SKM-1 (cell line): ENCODE data around the gene RYK.
"Not testable (repeated sequence)": the region's sequence is repeated elsewhere in the genome, so short reads cannot be mapped to it uniquely, and the experiment has no call there.

Source experiments
- DNase-seq: peaks from one replicate; lab custom pipeline; 2025; ENCODE audit not compliant: unreplicated experiment; lab: John Stamatoyannopoulos, UW

The RYK gene

GRCh38 chr3:134250717-134251220 is at the start of gene RYK:
Gene RYK (minus strand): TSS chr3:134250859. CDS start chr3:134250654, 205 bp downstream.
- DNase-seq, result peak; percentile 46

DNA sequence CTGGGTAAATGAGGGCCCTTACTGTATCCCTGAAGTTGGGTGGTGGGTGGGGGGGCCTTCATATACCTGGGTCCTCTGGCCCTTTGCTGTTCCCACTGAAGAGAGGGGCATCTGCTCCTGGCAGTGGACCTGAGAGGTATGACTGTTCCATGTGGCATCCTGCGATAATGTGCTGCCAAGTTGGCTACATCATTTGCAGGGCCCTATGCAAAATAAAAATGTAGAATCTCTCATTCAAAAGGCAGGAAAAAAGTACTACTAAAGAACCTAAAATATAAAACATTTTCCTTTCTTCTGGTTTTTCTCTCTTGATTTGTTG is 49.2 kb upstream of the RYK start:
- no peak for DNase-seq

DNA sequence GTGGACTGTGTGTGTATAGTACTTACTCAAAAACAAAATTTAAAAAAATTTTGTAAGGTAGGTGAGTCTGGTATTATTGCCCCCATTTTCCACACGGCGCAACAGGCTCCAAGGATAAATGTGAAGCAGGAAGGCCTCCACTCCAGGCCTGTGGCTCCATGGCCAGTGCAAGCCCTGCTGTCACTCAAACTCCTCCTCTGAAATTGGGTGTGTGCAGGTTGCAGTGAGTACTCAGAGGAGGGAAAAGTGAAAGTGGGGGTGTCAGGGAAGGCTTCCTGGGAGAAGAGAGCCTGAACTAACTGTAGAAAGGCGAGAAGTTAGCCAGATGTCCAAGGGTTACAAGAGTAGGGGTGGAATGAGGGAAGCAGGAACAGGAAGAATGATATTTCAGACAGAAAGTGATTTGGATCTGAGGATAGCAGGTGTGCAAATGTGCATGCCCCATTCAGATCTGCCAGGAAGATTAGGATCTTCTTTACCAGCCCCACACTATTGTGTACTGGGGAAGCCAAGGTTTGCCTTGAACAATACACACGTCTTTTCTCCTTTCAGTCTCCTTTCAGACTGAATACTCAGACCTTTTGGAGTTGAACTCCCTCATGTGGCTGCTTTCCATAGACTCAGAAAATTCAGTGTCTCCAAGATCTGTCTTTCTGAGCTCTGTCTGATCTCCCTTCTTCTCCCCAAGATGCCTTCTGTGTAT is 48.7 kb upstream of the RYK start:
- DNase-seq, result no peak

- DNase-seq, result no peak
Observed at GRCh38 chr3:134298249-134298648, 47.6 kb upstream of the RYK start.

DNA sequence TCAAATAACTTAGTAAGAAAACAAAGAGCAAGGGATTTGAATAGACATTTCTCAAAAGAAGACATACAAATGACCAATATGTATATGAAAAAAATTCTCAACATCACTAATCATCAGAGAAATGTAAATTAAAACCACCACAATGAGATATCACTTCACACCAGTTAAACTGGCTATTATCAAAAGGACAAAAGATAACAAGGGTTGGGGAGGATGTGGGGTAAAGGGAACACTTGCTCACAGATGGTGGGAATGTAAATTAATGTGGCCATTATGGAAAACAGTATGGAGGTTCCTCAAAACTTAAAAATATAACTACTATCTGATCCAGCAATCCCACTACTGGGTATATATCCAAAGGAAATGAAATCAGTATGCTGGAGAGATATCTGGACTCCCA is 46.0 kb upstream of the RYK start:
- no peak for DNase-seq

DNA sequence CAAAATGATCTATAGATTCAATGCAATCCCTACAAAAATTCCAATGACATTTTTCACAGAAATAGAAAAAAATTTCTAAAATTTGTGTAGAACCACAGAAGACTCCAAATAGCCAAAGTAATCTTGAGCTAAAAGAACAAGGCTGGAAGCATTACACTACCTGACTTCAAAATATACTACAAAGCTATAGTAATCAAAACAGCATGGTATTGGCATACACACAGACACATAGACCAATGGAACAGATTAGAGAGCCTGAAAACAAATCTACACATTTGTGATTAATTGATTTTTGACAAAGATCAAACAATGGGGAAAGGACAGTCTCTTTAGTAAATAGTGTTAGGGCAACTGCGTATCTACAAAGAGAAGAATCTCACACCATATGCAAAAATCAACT is 45.3 kb upstream of the RYK start:
- no peak for DNase-seq

- DNase-seq, result no peak
Observed at GRCh38 chr3:134294302-134295280, 43.9 kb upstream of the RYK start.

DNA sequence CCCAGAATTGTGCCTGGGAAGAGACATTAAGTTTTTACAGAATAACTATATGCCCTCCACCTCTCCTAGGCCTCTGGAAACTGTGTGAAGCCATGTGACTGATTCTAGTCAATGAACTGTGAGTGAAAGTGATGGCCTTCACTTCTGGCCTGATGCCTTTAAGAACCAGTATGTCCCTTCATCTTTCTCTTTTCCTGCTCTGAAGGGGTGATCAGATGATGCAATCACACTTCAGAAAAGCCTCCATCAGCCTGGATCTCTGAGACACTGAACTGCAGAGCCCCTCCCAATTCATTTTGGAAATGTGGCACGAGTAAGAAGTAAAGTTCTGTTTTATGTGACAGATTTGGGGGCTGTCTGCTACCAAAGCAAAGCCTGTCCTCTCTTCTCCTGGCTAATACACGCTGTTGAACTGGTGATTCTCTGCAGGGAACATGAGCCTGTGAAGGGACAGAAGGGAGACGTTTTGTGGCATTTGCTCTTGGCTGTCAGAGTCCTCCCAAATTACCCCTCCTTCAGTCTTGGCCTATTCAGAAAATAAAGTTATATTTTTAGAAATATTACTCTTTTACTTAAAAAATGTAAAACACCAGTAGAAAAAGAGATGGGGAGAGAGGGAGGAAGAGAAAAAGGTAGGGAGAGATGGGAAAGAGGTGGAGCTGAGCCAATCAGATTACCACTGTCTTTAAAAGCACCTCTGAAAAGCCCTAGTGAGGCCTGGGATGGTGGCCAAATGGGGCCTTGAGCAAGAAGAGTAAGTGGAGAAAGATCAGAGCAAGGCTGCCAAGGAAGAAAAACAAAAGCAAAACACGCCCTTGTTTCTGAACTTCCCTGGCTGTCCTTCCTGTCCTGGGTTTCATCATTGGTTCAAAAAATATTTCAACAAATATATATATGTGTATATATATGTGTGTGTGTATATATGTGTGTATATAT is 40.9 kb upstream of the RYK start:
- DNase-seq, result no peak

DNA sequence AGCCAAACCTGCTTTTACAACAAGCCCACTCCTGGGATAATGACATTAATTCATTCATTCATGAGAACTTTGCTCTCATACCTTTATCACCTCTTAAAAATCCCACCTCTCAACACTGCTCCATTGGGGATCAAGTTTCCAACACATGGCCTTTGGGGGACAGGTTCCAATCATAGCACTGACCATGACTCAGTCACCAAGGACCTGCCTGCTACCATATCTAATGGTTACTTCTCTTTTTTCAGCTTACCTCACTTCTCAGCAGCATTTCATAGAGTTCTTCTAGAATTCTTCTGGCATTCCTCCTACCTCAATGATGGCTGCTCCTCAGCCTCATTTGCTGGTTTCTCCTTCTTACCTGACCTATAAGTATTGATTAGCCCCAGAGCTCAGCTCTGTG is 36.9 kb upstream of the RYK start:
- no peak for DNase-seq

GRCh38 chr3:134284438-134284837 is 33.8 kb upstream of the RYK start:
- DNase-seq, result no peak

DNA sequence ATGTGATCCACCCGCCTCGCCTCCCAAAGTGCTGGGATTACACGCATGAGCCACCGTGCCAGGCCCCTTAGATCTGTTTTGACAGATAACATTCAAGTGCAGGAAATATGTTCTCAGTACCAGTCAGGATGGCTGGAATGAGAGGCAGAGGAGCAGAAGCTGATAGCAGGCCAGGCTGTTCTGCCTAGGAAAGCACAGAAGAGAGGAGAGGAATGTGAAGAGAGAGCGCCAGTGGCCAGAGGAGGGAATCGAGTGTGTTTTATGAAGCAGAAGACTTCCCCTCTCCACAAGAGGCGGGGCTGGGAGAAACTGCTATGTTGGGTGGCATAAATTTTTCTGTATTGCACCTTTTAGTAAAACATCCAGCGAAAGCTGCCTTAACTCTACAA is 32.0 kb upstream of the RYK start:
- no peak for DNase-seq

GRCh38 chr3:134281912-134282658 is 31.4 kb upstream of the RYK start:
- no peak for DNase-seq

GRCh38 chr3:134279466-134279865 is 28.8 kb upstream of the RYK start:
- DNase-seq, result no peak

- DNase-seq, result no peak
Observed at GRCh38 chr3:134277066-134277660, 26.5 kb upstream of the RYK start.

GRCh38 chr3:134276086-134276485 is 25.4 kb upstream of the RYK start:
- DNase-seq, result no peak

- not testable (repeated sequence) for DNase-seq
Observed at GRCh38 chr3:134275110-134275509, 24.5 kb upstream of the RYK start.

DNA sequence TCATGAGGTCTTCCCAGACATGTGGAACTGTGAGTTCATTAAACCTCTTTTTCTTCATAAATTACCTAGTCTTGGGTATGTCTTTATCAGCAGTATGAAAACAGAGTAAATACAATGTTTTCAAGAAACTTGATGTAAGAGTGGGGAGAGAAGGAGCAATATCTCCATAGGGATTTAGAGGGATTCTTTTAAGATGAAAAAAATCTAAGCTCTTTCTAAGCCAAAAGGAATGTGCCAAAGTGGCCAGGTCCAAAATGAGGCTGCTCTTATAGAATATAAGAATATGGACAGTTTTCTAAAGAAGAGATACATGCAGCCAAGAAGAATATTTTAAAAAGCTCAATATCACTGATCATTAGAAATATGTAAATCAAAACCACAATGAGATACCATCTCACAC is 23.9 kb upstream of the RYK start:
- DNase-seq, result no peak

DNA sequence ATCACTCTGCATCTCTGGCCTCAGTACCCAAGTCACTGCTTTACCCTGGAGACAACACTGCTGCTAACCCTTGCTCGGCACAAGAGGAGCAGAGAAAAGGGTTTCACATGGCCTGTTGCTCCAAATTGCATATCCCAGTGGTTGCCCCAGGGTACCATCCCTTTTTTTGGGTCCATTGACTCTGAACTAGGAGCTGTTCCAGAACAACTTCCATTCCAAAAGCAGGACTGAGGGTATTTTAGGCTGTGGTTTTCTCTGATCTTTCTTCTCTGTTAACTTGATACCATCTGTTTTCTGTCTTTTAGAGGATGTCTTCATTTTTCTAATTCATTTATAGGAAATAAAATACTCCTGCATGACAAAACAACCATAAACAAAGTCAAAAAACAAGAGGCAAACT is 17.3 kb upstream of the RYK start:
- DNase-seq, result no peak

- DNase-seq, result no peak
Observed at GRCh38 chr3:134260987-134261386, 10.3 kb upstream of the RYK start.

DNA sequence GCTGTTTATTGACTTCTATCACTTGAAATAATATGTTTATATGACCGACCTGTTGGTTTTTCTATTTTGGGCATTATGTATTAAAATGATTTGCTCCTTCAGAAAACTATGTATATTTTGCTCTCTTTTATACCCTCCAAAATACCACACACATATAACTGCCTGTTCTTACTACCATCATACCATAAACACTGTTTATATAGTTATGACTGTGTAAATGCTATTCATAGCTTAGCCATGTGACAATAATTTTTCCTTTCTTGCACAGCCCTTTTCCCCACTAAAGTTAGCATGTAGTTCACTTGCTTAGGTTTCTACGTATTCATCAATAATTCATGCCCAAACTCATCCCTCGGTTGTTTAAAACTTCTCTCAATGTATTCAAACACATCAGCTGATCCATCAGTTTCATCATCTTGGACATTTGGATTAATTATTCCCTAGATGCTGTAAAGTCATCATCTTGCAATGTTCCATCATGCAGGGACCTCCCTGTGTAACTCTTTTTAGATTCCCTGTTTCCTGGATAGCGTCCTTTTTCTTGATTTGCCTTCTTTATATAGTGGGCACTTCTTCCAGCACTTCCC is 8.2 kb upstream of the RYK start:
- DNase-seq, result no peak
